ENCODE results near the gene CCNH.

Gene CCNH

GRCh38 chr5:87412630-87413342 is at the start of gene CCNH:
CCNH (minus strand) TSS chr5:87412930; CDS start chr5:87412794, 136 bp downstream.
- no peak for TF ChIP-seq CTCF (IDR thresholded peaks at IDR 0.05)

- no peak for TF ChIP-seq CTCF (IDR thresholded peaks at IDR 0.05)
Observed at GRCh38 chr5:87457706-87458105, 45.0 kb upstream of the CCNH start.

- no peak for TF ChIP-seq CTCF (IDR thresholded peaks at IDR 0.05)
Observed at GRCh38 chr5:87453801-87454200, 41.1 kb upstream of the CCNH start.

DNA sequence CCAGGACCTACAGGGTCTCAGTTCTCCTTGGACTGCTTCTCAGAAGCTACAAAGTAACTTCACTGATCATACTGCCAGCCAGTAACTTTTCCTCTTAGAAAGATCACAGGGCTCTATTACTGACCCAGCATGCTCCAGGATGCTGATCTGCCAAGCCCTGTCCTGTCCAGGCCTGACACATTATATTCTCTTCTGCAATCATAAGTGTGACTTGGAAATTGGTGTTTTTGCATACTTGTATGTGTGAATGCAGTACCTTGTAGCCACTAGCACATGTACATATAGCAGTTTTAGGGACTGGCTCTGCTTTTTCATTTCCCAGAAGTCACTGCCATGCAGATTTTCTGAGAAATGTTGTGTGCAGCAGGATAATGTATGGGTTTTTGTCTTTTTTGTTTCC is 40.1 kb upstream of the CCNH start:
- no peak for TF ChIP-seq CTCF (IDR thresholded peaks at IDR 0.05)

DNA sequence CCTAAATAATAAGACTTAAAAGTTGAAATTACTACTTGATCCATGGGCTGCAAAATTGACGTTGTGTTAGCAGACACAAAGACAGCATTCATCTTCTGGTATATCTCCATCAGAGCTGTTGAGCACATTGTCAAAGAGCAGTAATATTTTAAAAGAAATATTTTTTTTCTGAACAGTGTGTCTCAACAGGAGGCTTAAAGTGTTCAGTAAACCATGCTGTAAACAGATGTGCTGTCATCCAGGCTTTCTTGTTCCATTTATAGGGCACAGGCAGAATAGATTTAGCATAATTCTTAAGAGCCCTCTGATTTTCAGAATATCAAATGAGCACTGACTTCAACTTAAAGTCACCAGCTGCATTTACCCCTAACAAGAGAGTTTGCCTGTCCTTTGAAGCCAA is 29.7 kb upstream of the CCNH start:
- TF ChIP-seq CTCF (IDR thresholded peaks at IDR 0.05) = no peak

DNA sequence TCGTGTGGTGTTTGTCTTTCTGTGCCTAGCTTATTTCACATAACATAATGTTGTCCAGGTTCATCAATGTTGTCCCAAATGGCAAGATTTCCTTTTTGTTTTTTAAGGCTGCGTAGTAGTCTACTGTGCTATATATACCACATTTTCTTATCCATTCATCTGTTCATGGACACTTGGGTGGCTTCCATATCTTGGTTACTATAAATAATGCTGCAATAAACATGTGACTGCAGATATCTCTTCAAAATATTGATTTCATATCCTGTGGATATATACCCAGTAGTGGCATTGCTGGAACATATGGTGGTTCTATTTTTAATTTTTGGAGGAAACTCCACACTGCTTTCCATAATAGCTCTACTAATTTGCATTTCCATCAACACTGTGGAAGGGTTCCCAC is 25.5 kb upstream of the CCNH start:
- TF ChIP-seq CTCF (IDR thresholded peaks at IDR 0.05) = no peak

GRCh38 chr5:87437724-87438123 is 25.0 kb upstream of the CCNH start:
- no peak for TF ChIP-seq CTCF (IDR thresholded peaks at IDR 0.05)

Data from LNCAP (cell line).